Activated T-helper 17 cell treated with anti-CD3 and anti-CD28 coated beads, Interleukin-2, amount 50 U/mL, for 72 hours (primary cell): ENCODE data around the gene KRTAP5-8. TPM values are rescaled to one million over a fixed set of nuclear protein-coding genes. Genes with fewer than 3 reads are reported as not detected.
"Not testable (repeated sequence)": the region's sequence is repeated elsewhere in the genome, so short reads cannot be mapped to it uniquely, and the experiment has no call there.

ENCODE experiments used
- ATAC-seq: fragments of 150-1000 bp; cut with Tn5 transposase; replicated peaks from 2 replicates; pipeline ENCODE4 v1.10.0; 2021; ENCODE audit warnings: mild to moderate bottlenecking, moderate library complexity
- H3K27ac Mint-ChIP-seq: one replicate; pipeline ENCODE4 v1.8.0; 2022; ENCODE audit warnings: mixed read lengths
- H3K27me3 Mint-ChIP-seq: one replicate; pipeline ENCODE4 v1.8.0; 2022; ENCODE audit warnings: mixed read lengths
- H3K36me3 Mint-ChIP-seq: one replicate; pipeline ENCODE4 v1.8.0; 2022; ENCODE audit warnings: low read depth, mild to moderate bottlenecking, mixed read lengths
- H3K4me1 Mint-ChIP-seq: one replicate; pipeline ENCODE4 v1.8.0; 2022; ENCODE audit warnings: mixed read lengths
- H3K4me3 Mint-ChIP-seq: one replicate; pipeline ENCODE4 v1.8.0; 2022; ENCODE audit warnings: mild to moderate bottlenecking, mixed read lengths
- H3K9me3 Mint-ChIP-seq: one replicate; pipeline ENCODE4 v1.8.0; 2022; ENCODE audit warnings: mixed read lengths
- total RNA-seq, 2 donors: library from RNA; stranded (reverse); gene quantifications; one replicate each; pipeline ENCODE4 v1.2.3, GENCODE V29; 2022

Gene KRTAP5-8
- total RNA-seq, 2 donors from 2014 or later = 0.50 TPM; not detected in 1

GRCh38 chr11:71527576-71528210 is 10.1 kb upstream of the KRTAP5-8 start:
- no peak overlapping the region for H3K4me3 Mint-ChIP-seq
- H3K36me3 Mint-ChIP-seq = no peaks in the 10 kb centered on the region
- no peak for ATAC-seq
- no peaks in the 10 kb centered on the region for H3K4me1 Mint-ChIP-seq
- peaks cover 13% of the 10 kb centered on the region for H3K27me3 Mint-ChIP-seq
- no peak overlapping the region for H3K27ac Mint-ChIP-seq
- no peaks in the 10 kb centered on the region for H3K9me3 Mint-ChIP-seq

DNA sequence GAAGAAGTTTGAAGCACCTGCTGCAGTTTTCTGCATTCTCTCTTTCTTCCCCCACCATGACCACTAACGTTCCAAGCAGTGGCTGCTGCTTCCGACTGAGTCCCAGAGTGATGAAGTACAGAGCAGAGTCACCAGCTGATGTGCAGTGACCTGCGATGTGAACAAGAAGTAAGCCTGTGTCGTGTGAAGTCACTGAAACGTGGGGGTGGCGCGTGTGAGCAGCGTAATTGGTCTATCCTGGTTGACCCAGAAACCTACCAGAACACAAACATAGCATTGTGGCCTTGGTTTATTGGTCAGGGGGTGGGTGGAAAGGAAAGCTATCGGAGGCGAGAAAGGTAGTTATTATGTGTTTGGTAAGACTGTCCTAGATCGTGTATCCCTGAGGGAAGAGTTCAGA is 7.2 kb upstream of the KRTAP5-8 start:
- no peak overlapping the region for H3K4me3 Mint-ChIP-seq
- ATAC-seq = peak; percentile 53
- no peak overlapping the region for H3K27ac Mint-ChIP-seq
- no peaks in the 10 kb centered on the region for H3K4me1 Mint-ChIP-seq
- H3K27me3 Mint-ChIP-seq = peaks cover 10% of the 10 kb centered on the region
- H3K9me3 Mint-ChIP-seq = no peaks in the 10 kb centered on the region
- H3K36me3 Mint-ChIP-seq = no peaks in the 10 kb centered on the region

DNA sequence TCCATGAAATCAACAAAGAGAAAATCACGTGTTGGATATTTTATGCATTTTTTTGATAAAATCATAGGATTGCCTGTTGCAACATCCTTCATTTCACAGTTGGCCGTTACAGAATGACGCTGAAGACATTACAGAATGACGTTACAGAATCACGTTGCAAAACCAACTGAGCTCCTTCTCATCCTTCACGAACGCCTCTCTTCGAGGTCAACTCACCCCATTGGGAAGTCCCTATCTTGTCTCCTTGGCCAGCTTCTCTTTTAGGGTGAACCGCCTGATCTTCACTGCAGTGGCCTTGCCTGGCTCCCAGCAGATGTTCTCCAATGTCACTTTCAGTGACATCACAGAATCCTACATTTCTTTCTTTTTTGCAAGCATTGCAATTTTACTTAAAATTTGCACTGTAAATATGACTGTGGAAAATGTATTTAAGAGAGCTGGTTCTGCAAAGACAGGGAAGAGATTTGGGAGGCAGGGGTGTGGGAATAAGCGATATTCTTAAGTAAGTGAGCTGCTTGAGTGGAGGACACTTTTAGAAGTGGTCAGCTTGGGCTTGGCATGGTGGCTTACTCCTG is 5.7 kb upstream of the KRTAP5-8 start:
- H3K4me3 Mint-ChIP-seq = no peak overlapping the region
- H3K36me3 Mint-ChIP-seq = no peaks in the 10 kb centered on the region
- no peaks in the 10 kb centered on the region for H3K9me3 Mint-ChIP-seq
- H3K27me3 Mint-ChIP-seq = peaks cover 8% of the 10 kb centered on the region
- H3K27ac Mint-ChIP-seq = no peak overlapping the region
- H3K4me1 Mint-ChIP-seq = no peaks in the 10 kb centered on the region
- ATAC-seq = no peak

DNA sequence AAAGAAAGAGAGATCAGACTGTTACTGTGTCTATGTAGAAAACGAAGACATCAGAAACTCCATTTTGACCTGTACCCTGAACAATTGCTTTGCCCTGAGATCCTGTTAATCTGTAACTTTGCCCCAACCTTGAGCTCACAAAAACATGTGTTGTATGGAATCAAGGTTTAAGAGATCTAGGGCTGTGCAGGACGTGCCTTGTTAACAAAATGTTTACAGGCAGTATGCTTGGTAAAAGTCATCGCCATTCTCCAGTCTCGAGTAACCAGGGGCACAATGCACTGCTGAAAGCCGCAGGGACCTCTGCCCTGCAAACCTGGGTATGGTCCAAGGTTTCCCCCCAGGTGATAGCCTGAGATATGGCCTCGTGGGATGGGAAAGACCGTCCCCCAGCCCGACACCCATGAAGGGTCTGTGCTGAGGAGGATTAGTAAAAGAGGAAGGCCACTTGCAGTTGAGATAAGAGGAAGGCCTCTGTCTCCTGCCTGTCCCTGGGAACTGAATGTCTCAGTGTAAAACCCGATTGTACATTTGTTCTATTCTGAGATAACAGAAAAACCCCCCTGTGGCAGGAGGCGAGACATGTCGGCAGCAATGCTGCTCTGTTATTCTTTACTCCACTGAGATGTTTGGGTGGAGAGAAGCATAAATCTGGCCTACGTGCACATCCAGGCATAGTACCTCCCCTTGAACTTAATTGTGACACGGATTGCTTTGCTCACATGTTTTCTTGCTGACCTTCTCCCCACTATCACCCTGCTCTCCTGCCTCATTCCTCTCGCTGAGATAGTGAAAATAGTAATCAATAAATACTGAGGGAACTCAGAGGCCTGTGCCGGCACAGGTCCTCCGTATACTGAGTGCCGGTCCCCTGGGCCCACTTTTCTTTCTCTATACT is 2.9 kb upstream of the KRTAP5-8 start:
- not testable (repeated sequence) for H3K27ac Mint-ChIP-seq, H3K4me1 Mint-ChIP-seq, H3K9me3 Mint-ChIP-seq, H3K36me3 Mint-ChIP-seq, ATAC-seq, H3K4me3 Mint-ChIP-seq
- H3K27me3 Mint-ChIP-seq = peaks cover 17% of the 10 kb centered on the region

GRCh38 chr11:71535825-71536224 is 2.0 kb upstream of the KRTAP5-8 start:
- Mint-ChIP-seq H3K27me3 (peaks cover 19% of the 10 kb centered on the region), H3K4me1 (no peaks in the 10 kb centered on the region), H3K4me3 (no peak overlapping the region), H3K9me3 (no peaks in the 10 kb centered on the region), H3K27ac (no peak overlapping the region), H3K36me3 (no peaks in the 10 kb centered on the region)
- no peak for ATAC-seq

- Mint-ChIP-seq H3K4me3 (no peak overlapping the region), H3K4me1 (peaks cover 5% of the 10 kb centered on the region), H3K27me3 (peaks cover 32% of the 10 kb centered on the region), H3K27ac (no peak overlapping the region), H3K36me3 (no peaks in the 10 kb centered on the region), H3K9me3 (peaks cover 5% of the 10 kb centered on the region)
- ATAC-seq = no peak
Observed at GRCh38 chr11:71537537-71537936, 288 bp upstream of the KRTAP5-8 start.

GRCh38 chr11:71538666-71538990 is 803 bp downstream of the KRTAP5-8 start:
- Mint-ChIP-seq H3K4me1 (peaks cover 13% of the 10 kb centered on the region), H3K9me3 (peaks cover 5% of the 10 kb centered on the region), H3K27ac (no peak overlapping the region), H3K27me3 (peaks cover 36% of the 10 kb centered on the region), H3K36me3 (no peaks in the 10 kb centered on the region), H3K4me3 (no peak overlapping the region)
- ATAC-seq = no peak

DNA sequence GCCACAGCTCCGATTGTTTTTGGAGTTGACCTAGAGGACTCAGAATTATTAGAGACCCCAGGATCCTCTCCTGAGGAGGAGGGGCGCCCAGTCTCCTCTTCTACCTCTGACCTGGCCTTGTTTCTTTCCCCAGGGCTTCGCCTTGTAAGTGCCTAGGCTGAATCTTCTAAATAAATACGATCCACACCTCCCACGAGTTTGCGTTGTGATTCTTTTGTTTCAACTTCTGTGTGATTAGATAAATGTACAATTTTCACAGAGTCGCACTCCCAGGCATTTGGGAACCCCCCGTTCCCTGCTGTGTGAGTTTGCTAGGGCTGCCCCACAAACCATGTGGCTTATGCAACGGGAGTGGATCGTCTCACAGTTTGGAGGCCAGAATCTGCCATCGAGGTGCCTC is 1.2 kb downstream of the KRTAP5-8 start:
- peaks cover 36% of the 10 kb centered on the region for H3K27me3 Mint-ChIP-seq
- no peaks in the 10 kb centered on the region for H3K36me3 Mint-ChIP-seq
- ATAC-seq = no peak
- no peak overlapping the region for H3K27ac Mint-ChIP-seq
- peaks cover 5% of the 10 kb centered on the region for H3K9me3 Mint-ChIP-seq
- peaks cover 15% of the 10 kb centered on the region for H3K4me1 Mint-ChIP-seq
- no peak overlapping the region for H3K4me3 Mint-ChIP-seq

DNA sequence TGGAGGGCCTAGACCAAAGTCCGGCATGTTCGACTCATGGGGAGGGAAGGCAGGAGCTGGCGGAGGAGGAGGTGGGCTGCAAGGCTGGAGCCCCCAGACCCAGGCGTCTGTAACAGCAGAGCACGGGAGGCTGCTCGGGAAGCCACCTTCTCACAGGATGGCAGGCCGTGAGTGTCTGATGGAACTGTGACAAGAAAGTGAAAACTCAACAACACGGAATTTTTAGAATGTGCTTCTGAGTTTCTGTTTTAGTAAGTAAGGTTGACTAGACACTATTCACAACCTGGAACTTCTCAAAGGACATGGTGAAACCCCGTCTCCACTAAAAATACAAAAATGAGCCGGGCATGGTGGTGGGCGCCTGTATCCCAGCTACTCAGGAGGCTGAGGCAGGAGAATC is 2.1 kb downstream of the KRTAP5-8 start:
- Mint-ChIP-seq H3K4me1 (peaks cover 18% of the 10 kb centered on the region), H3K27me3 (peaks cover 43% of the 10 kb centered on the region)
- not testable (repeated sequence) for H3K9me3 Mint-ChIP-seq, H3K27ac Mint-ChIP-seq, H3K36me3 Mint-ChIP-seq, H3K4me3 Mint-ChIP-seq
- ATAC-seq = peak; percentile 44

DNA sequence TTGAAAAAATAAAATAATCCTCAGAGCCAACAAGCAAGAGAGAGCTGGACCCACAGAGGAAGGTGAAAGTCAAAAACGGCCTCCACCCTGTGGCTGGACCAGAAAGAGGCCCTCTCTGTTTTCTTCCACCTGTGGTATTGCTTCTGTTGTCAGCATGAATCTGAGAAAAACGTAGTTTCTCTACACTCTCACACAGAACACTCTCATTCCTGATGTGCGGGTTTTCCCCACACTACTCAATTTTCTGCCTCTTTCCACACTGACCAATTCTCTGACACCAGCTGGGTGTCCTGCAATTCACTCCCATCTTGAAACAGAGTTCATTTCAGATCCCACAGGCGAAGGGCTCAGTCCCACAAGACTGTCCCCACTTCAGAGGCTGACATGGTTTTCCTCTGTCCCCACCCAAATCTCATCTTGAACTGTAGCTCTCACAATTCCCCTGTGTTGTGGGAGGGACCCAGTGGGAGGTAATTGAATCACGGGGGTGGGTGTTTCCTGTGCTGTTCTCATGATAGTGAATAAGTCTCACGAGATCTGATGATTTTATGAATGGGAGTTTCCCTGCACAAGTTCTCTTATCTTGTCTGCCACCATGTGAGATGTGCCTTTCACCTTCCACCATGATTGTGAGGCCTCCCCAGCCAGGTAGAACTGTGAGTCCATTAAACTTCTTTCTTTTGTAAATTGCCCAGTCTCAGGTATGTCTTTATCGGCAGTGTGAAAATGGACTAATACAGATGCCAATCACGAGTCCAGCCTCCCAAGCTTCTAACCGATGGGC is 2.9 kb downstream of the KRTAP5-8 start:
- peaks cover 18% of the 10 kb centered on the region for H3K4me1 Mint-ChIP-seq
- H3K4me3 Mint-ChIP-seq, H3K36me3 Mint-ChIP-seq, H3K9me3 Mint-ChIP-seq: not testable (repeated sequence)
- peaks cover 46% of the 10 kb centered on the region for H3K27me3 Mint-ChIP-seq
- peak overlapping the region; percentile 2 for H3K27ac Mint-ChIP-seq
- peak; percentile 74 for ATAC-seq

GRCh38 chr11:71542382-71542781 is 4.6 kb downstream of the KRTAP5-8 start:
- peaks cover 5% of the 10 kb centered on the region for H3K9me3 Mint-ChIP-seq
- no peak overlapping the region for H3K4me3 Mint-ChIP-seq
- H3K36me3 Mint-ChIP-seq = no peaks in the 10 kb centered on the region
- H3K27me3 Mint-ChIP-seq = peaks cover 50% of the 10 kb centered on the region
- H3K27ac Mint-ChIP-seq = no peak overlapping the region
- peaks cover 18% of the 10 kb centered on the region for H3K4me1 Mint-ChIP-seq
- no peak for ATAC-seq

DNA sequence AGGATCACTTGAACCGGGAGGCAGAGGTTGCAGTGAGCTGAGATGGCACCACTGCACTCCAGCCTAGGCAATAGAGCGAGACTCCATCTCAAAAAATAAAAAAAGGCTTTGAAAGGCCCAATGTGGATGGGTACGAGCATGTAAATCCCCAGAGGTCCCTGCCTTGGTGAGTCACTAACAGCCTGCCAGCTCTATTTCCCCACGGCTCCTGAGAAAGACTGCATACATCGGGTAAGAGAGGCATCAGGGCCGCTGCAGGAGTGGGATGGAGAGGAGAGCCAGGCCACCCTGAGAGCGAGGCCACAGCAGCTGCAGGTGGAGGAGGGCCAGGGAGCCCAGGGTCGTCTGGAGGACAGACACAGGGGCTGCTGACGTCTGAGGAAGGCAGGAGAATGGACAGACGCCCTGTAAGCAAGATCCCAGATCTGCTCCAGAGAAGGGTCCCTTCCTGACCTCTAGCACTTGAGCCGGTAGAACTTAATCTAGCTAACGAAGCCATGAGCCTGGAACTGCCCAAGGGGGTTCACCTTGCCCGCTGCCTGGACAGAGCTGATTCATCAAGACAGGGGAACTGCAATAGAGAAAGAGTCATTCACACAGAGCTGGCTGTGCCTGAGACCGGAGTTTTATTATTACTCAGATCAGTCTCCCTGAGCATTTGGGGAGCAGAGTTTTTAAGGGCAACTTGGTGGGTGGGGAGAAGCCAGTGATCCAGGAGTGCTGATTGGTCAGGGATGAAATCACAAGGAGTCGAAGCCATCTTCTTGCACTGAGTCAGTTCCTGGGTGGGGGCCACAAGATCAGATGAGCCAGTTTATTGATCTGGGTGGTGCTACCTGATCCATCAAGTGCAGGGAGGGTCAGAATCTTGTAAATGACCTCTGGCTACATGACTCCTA is 5.3 kb downstream of the KRTAP5-8 start:
- Mint-ChIP-seq H3K27ac (no peak overlapping the region), H3K9me3 (peaks cover 5% of the 10 kb centered on the region)
- peak; percentile 75 for ATAC-seq

GRCh38 chr11:71543866-71544265 is 6.0 kb downstream of the KRTAP5-8 start:
- Mint-ChIP-seq H3K27me3 (peaks cover 55% of the 10 kb centered on the region), H3K27ac (no peak overlapping the region), H3K36me3 (no peaks in the 10 kb centered on the region), H3K9me3 (peaks cover 5% of the 10 kb centered on the region), H3K4me1 (peaks cover 18% of the 10 kb centered on the region), H3K4me3 (no peak overlapping the region)
- peak; percentile 21 for ATAC-seq

More for the DNA sequence above, 5.3 kb downstream of the KRTAP5-8 start:
- H3K4me1 Mint-ChIP-seq = peaks cover 18% of the 10 kb centered on the region
- no peak overlapping the region for H3K4me3 Mint-ChIP-seq
- no peaks in the 10 kb centered on the region for H3K36me3 Mint-ChIP-seq
- peaks cover 56% of the 10 kb centered on the region for H3K27me3 Mint-ChIP-seq
